HuH-7 (cell line): Measurements from ENCODE around the gene ISCU.
"Not testable (repeated sequence)": the region's sequence is repeated elsewhere in the genome, so short reads cannot be mapped to it uniquely, and the experiment has no call there.

Experiments
- DNase-seq: peaks from one replicate; pipeline ENCODE4 v3.0.0; 2011; ENCODE audit warnings: low spot score

The ISCU gene

DNA sequence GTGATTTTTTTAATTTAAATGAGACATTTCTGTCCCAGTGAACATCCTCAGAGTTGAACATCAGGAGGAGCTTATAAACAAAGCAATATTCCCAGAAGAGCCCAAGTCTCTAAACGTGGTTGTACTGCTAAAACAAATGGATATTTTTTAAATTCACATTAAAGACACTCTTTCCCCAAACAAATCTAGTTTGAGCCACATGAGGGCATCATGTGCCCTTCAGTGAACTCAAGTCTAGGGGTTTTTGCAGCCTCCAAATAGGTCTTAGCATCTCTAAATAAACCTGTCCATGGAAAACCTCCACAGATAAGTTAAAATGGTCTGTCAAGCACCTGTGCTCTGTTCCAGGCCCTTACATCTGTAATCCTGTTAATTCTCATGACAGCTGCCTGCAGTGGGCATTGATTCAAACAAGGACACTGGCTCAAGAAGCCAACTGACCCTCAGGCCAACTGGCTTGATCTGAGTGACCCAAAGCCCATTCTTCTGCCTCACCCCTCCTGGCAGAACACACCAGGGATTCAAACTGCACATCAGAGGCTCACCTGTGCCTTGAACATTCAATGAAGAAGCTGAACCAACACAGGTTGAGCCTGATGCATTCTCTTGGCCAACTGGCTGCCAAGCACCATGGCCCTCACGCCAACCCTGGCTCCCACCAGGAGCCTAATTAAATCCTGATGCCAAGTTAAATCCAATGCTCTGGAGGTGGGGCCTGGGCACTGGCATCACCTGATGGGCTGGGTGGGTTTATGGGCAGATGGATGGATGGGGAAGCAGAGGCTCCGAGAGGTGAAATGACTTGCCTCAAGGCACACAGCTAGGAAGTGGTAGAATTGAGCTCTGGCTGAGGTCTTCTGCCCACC, 8.6 kb downstream of the ISCU start:
- no peak for DNase-seq

DNA sequence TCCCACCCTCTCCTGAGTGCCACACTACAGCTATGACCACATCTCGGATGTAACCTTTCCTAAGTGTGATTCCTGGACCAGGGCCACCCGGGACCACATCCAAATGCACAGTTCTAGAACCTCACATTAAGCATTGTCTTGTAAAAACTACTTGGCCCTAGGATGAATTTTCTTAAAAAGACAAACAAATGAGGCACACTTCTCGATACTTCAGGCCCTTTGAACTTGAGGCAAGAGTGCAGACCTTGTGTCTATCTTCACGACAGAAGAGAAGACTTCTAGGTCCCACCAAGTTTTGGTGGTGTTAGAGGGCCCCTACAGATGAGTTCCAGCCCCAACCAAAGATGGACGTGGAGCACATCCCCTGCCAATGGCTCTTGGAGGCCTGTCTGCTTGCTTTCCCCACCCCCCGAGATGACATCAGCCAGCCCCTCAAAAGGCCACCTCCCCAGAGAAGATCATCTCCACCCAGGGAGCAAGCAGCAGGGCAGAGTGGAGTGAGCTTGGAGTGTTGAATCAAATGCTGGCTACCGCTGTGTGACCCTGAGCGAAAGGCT, 9.3 kb downstream of the ISCU start:
- no peak for DNase-seq

- DNase-seq = no peak
Measured at GRCh38 chr12:108572166-108572790, 9.9 kb downstream of the ISCU start.

DNA sequence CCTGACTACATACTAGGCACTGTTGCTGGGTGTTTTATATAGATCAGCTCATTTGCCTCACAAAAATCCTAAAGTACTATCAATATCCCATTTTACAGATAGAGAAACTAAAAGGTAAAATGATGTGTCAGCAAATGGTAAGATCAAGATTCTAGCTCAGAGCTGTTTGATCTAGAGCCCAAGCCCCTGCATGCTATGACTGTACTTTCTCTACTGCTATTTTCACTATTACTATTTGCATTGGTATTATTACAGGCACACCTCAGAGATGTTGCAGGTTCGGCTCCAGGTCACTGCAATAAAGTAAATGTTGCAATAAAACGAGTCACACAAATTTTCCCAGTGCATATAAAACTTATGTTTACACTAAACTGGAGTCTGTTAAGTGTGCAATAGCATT, 10.9 kb downstream of the ISCU start:
- no peak for DNase-seq

GRCh38 chr12:108574276-108574675, 11.9 kb downstream of the ISCU start:
- DNase-seq = not testable (repeated sequence)

GRCh38 chr12:108575199-108575912, 13.0 kb downstream of the ISCU start:
- DNase-seq = no peak

- no peak for DNase-seq
Measured at GRCh38 chr12:108576660-108577234, 14.4 kb downstream of the ISCU start.

DNA sequence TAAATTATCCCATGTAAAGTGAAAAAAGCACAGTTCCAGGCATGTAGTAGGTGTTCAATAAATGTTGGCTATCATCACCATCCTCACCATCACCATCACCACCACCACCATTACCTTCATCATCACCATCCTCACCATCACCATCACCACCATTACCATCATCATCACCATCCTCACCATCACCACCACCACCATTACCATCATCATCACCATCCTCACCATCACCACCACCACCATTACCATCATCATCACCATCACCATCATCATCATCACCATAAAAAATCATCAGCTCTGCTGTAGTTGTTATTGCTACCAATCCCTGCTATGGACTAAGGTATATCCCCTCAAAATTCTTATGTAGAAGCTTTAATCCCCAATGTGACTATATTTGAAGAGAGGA, 15.1 kb downstream of the ISCU start:
- no peak for DNase-seq

- DNase-seq = no peak
Measured at GRCh38 chr12:108578264-108578663, 15.9 kb downstream of the ISCU start.

- no peak for DNase-seq
Measured at GRCh38 chr12:108578813-108579212, 16.4 kb downstream of the ISCU start.

DNA sequence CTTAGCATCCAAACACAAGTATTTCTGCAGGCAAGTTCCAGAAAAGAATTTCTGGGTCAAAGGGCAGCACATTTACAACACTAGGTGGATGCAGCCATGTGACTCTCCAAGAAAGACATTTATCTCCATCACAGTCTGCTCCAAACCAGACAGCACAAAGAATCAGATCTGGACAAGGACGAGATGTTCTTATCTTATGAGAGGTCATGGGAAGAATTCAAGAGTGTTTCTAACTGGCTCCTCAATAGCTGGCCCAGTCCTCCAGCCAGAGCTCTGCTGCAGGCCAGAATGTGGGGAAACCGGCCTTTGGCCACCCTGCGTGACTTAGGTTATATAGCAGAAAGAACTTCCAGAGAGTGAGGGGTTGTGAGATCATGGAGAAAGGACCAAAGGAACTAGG, 18.1 kb downstream of the ISCU start:
- DNase-seq = no peak

DNA sequence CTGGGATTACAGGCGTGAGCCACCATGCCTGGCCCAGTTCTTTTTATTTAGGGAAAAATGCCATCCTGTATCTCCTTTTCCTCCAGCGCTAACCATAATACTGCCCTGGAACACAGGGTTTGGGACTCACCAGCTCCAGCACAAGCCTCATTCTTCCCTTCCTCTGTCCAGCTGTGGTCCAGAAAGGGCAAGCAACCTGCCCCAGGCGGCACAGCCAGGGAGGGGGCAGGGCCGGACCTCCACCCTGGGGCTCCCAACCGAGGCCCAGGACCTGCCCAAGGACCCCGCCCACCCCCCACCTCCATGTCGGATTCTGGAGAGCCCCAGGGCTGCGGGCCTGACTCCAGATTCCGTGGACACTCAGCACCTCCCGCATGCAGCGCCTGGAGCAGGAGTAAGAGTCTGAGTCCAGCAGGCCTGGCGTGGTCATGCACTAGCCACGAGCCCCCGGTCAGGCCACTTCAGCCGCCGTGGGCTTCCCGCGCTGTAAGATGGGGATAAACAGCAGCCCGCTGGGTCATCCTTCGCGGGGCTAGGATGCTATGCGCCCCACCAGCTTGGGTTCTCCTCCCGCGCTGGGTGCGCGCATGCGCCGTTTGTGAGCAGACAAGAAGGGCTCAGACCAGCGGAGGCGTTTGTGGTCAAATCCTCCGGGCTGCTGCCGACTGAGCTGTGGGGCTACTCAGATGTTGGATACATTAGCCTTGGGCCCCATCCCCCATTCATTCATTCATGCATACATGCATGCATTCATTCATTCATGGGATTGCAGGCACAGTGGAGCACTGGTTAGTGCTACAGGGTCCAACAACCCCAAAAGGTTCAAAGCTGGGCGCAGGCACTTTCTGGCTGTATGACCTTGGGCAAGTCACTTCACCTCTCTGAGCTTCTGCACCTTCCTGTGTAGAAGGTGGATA, 19.2 kb downstream of the ISCU start:
- DNase-seq = no peak

- no peak for DNase-seq
Measured at GRCh38 chr12:108582509-108582908, 20.1 kb downstream of the ISCU start.

DNA sequence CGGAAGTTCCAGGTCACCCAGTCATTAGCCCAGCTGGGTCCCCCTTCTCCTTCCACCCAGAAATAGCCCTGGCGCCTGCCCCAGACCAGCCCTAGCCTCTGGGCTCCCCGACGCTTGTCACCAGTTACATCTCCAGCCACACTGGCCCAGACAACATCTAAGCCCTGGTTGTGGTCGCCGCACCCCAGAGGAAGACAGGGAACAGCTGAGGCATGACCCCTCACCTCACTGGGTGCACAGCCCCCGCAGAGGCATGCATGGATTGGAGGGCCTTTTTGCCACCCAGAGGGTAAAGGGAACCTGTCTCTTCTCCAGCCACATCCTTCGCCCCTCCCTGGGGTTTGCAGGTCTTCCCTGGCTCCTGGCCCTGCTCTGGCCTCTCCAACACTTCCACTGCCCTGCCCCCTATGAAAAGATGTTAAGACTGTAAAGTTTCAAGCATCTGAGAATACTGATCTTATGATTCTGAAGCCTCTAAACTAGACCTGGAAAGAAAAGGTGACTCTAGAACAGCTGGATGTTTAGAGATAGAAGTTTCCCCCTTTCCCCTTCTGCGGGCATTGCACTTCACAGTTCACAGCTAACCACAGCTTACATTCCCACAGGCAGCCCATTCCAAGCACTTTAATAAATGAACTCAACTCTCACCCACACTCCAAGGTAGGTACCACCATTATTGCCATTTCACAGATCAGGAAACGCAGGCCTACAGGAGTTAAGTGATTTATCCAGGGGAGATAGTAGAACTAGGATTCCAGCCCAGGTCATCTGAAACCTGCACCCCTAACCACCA, 20.8 kb downstream of the ISCU start:
- DNase-seq = no peak

DNA sequence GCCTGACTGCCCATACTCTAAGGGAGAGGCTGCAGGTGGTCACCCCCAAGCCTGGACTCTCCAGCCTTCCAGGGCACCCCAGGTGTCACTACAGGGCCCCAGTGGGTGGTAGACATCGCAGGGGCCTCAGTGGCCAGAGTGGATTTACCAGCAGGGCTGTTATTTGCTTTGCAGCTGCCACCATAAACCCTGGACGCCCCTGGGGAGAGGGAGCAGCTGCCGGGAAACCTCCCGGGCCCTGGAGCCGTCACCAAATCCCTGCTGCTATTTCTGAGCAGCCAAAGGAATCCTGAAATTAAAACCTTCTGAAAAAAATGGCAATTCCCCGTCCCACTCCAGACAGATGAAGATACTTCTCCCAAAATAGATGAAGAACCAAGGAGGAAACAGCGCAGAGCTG, 21.6 kb downstream of the ISCU start:
- peak; percentile 58 for DNase-seq

DNA sequence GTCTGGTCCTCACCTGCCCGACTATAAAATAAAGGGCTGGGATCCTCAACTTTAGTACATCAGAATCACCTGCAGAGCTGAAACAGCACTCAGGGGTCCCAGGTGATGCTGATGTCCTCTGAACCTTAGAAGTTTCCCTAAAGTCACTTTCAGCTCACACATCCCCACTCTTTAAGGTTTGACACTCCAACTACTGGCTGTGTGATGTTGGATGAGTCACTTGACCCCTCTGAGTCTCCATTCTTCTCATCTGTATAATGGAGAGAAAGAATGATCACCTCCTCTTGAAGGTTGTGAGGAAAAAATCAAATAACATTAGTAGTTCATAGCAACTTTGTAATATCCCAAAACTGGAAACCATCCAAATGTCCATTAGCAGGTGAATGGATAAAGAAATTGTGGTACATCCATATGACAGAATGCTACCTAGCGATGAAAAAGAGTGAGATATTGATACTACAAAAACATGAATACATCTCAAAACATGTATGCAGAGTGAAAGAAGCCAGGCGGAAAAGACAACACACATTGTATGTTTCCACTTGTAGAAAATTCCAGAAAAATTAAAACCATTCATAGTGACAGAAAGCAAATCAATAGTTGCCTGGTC, 22.2 kb downstream of the ISCU start:
- DNase-seq = no peak

- DNase-seq = no peak
Measured at GRCh38 chr12:108585864-108586263, 23.5 kb downstream of the ISCU start.

DNA sequence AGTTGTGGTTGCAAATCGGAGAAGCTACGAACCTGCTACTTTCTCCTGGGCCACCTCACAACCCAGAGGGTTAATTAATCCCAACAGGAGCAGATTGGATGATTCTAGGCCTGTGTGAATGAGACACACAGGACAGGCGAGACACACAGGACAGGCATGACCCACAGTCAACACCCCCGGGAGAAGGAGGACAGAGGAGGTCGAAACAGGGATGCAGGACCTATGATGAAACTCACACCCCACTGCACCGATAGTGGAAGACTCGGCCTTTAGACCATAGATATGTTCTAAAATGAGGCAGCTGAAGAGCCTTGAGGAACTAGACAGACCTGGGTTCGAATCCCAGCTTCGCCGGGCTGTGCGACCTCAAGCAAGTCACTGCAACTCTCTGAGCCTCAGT, 23.9 kb downstream of the ISCU start:
- DNase-seq = no peak

- no peak for DNase-seq
Measured at GRCh38 chr12:108587826-108588225, 25.4 kb downstream of the ISCU start.
